Hematopoietic multipotent progenitor cell (in vitro differentiated cells): ENCODE data around the gene CPM. TPM values are rescaled to one million over a fixed set of nuclear protein-coding genes. Genes with fewer than 3 reads are reported as not detected.

Source experiments
- DNase-seq, 3 donors: peaks; one replicate each; pipeline ENCODE4 v3.0.0-alpha.2; 2011 to 2015; ENCODE audit warnings: low read depth in 2 of 3, low spot score in 2 of 3
- total RNA-seq: library from RNA; depleted of rRNA; stranded (reverse); fragments of >200 nt; gene quantifications from one replicate; pipeline ENCODE4 v1.2.3, GENCODE V29; 2012

Gene CPM
- total RNA-seq, 1 donor = 0.27 TPM

GRCh38 chr12:68957273-68957672 lies 24.3 kb upstream of the CPM start:
- DNase-seq = no peak

- DNase-seq = no peak
These were observed 23.5 kb upstream of the CPM start for GRCh38 chr12:68956466-68956865.

GRCh38 chr12:68954811-68955210 lies 21.8 kb upstream of the CPM start:
- no peak for DNase-seq

GRCh38 chr12:68953536-68953935 lies 20.6 kb upstream of the CPM start:
- no peak for DNase-seq

GRCh38 chr12:68951652-68952051 lies 18.7 kb upstream of the CPM start:
- DNase-seq = no peak

GRCh38 chr12:68950511-68950910 lies 17.5 kb upstream of the CPM start:
- no peak for DNase-seq

- no peak for DNase-seq
These were observed 12.3 kb upstream of the CPM start for GRCh38 chr12:68945255-68945654.

GRCh38 chr12:68944296-68945076 lies 11.5 kb upstream of the CPM start:
- no peak for DNase-seq

GRCh38 chr12:68943848-68944247 lies 10.9 kb upstream of the CPM start:
- DNase-seq = no peak

GRCh38 chr12:68940731-68941130 lies 7.8 kb upstream of the CPM start:
- DNase-seq = no peak

GRCh38 chr12:68939505-68939904 lies 6.5 kb upstream of the CPM start:
- no peak for DNase-seq

- DNase-seq = no peak
These were observed 1.4 kb upstream of the CPM start for GRCh38 chr12:68934392-68934791.

GRCh38 chr12:68932128-68932960 lies 627 bp downstream of the CPM start:
- peak; percentile 9 to 26 (median 16) for DNase-seq

- no peak for DNase-seq
These were observed 2.8 kb downstream of the CPM start for GRCh38 chr12:68930178-68930577.

GRCh38 chr12:68924546-68924945 lies 8.4 kb downstream of the CPM start:
- no peak for DNase-seq

GRCh38 chr12:68919581-68920239 lies 13.3 kb downstream of the CPM start:
- DNase-seq = no peak

- DNase-seq = no peak
These were observed 14.0 kb downstream of the CPM start for GRCh38 chr12:68918960-68919359.

GRCh38 chr12:68915055-68915454 lies 17.9 kb downstream of the CPM start:
- DNase-seq = peak in 2 of 3 donors; percentile 9 to 63

GRCh38 chr12:68913682-68914081 lies 19.3 kb downstream of the CPM start:
- DNase-seq = no peak

GRCh38 chr12:68912916-68913315 lies 20.1 kb downstream of the CPM start:
- DNase-seq = no peak

GRCh38 chr12:68911197-68911718 lies 21.7 kb downstream of the CPM start:
- DNase-seq = no peak
